Measurements from ENCODE around the gene GCC1.

GRCh38 chr7:127532736-127533135, 52.7 kb downstream of the GCC1 start:
- TF ChIP-seq REST (IDR thresholded peaks at IDR 0.05; ENCODE audit: insufficient replicate concordance, low read depth), result no peak
- TF ChIP-seq CTCF (IDR thresholded peaks at IDR 0.05; ENCODE audit: insufficient read depth, low read length), result no peak
- no peak for TF ChIP-seq SPI1 (IDR thresholded peaks at IDR 0.05; ENCODE audit: borderline replicate concordance, low read depth)
- TF ChIP-seq POLR2AphosphoS5 (IDR thresholded peaks at IDR 0.05; ENCODE audit: low read depth), result no peak
- no peak for TF ChIP-seq GABPA (IDR thresholded peaks at IDR 0.05; ENCODE audit: low read depth)
